Panc1 (cell line): Measurements from ENCODE around the gene C14orf132. TPM values are rescaled to one million over a fixed set of nuclear protein-coding genes. Genes with fewer than 3 reads are reported as not detected.

Source experiments
- ATAC-seq: fragments of 200-7000 bp; cut with Tn5 transposase; 2 replicates; pipeline ENCODE4 v1.9.1; 2020; ENCODE audit warnings: mild to moderate bottlenecking, moderate library complexity
- BruUV-seq: library from RNA; stranded (reverse); fragments of 400-500 nt; replicated peaks from 2 replicates; lab custom pipeline; 2021; lab: Mats Ljungman, UMichigan
- CTCF ChIA-PET: fragments of 300-600 bp; sonication (Branson Sonifier 250); formaldehyde crosslinking; loops from one replicate; lab custom pipeline; 2022; ENCODE audit warnings: antibody characterized with exemption; lab: Charles Lee
- POLR2A ChIA-PET: fragments of 300-600 bp; sonication (Branson Sonifier 250); formaldehyde crosslinking; loops from one replicate; lab custom pipeline; 2022; ENCODE audit warnings: antibody characterized with exemption; lab: Charles Lee
- DNase-seq: peaks from one replicate; pipeline ENCODE4 v3.0.0-alpha.2; 2010; ENCODE audit warnings: low read depth, low spot score
- H3K27ac ChIP-seq: 2 replicates; pipeline ENCODE4 v1.5.1; 2011; ENCODE audit warnings: mild to moderate bottlenecking, low read length, inconsistent platforms
- H3K27me3 ChIP-seq: fragments of 200-500 bp; sonication (Bioruptor generic); 2 replicates; pipeline ENCODE4 v1.6.0; 2014; ENCODE audit warnings: low read length, inconsistent platforms; ENCODE audit not compliant: control insufficient read depth, insufficient read depth
- H3K36me3 ChIP-seq: fragments of 200-500 bp; sonication (Bioruptor generic); 2 replicates; pipeline ENCODE4 v1.5.1; 2014; ENCODE audit warnings: inconsistent platforms, mild to moderate bottlenecking, low read length, moderate library complexity; ENCODE audit not compliant: control insufficient read depth, insufficient read depth
- H3K4me1 ChIP-seq: 2 replicates; pipeline ENCODE4 v1.5.1; 2011; ENCODE audit warnings: inconsistent platforms, mild to moderate bottlenecking, low read length, moderate library complexity; ENCODE audit not compliant: control insufficient read depth, insufficient read depth
- H3K4me3 ChIP-seq, 2 experiments: 2 replicates each; pipeline ENCODE4 v1.5.1; 2011 to 2012; ENCODE audit warnings: low read depth in 2 of 2, low read length in 2 of 2, mild to moderate bottlenecking in 2 of 2, inconsistent platforms in 1 of 2, moderate library complexity in 1 of 2
- H3K9me3 ChIP-seq: fragments of 200-500 bp; sonication (Bioruptor generic); 2 replicates; pipeline ENCODE4 v1.5.1; 2014; ENCODE audit warnings: low read depth, mild to moderate bottlenecking, inconsistent platforms, low read length, moderate library complexity; ENCODE audit not compliant: control insufficient read depth, insufficient read depth
- POLR2AphosphoS5 ChIP-seq: IDR thresholded peaks from 2 replicates; pipeline ENCODE4 v1.6.1; 2012; ENCODE audit warnings: mild to moderate bottlenecking, low read depth, low read length, moderate library complexity
- SIN3A ChIP-seq: IDR thresholded peaks from 2 replicates; pipeline ENCODE4 v1.6.1; 2012; ENCODE audit warnings: low read depth, mild to moderate bottlenecking, low read length, moderate library complexity, borderline replicate concordance; ENCODE audit not compliant: insufficient read depth
- TCF7L2 ChIP-seq: IDR thresholded peaks from 2 replicates; pipeline ENCODE4 v1.6.1; 2011; ENCODE audit warnings: mild to moderate bottlenecking, low read depth, low read length, inconsistent platforms
- in situ Hi-C: cut with HindIII; loops from 2 replicates; pipeline ENCODE4 v1.10.0; 2016; ENCODE audit warnings: low sequenced_read_pairs, low pct_unique_long_range_greater_than_20kb
- intact Hi-C: fragments of 100-400 bp; cut with micrococcal nuclease; formaldehyde crosslinking; loops from one replicate; pipeline ENCODE4 v1.10.0; 2022; ENCODE audit not compliant: unreplicated experiment
- total RNA-seq: library from RNA; stranded (reverse); gene quantifications from one replicate; pipeline ENCODE4 v1.2.1, GENCODE V29; 2021; ENCODE audit not compliant: unreplicated experiment
- TF ChIP-seq, protein P1 (sequence below): fragments of 450-650 bp; IDR thresholded peaks from 2 replicates; pipeline ENCODE4 v1.5.1; 2017; ENCODE audit warnings: mild to moderate bottlenecking
- TF ChIP-seq, protein P2 (sequence below), 2 experiments: IDR thresholded peaks; 2 replicates each; pipeline ENCODE4 v1.6.1; 2011 to 2012; ENCODE audit warnings: low read depth in 2 of 2, control low read depth in 1 of 2, low read length in 1 of 2, mild to moderate bottlenecking in 1 of 2, moderate library complexity in 1 of 2; ENCODE audit not compliant: insufficient read depth in 1 of 2

C14orf132 gene
- total RNA-seq, 1 experiment from 2014 or later: 23.0 TPM

DNA sequence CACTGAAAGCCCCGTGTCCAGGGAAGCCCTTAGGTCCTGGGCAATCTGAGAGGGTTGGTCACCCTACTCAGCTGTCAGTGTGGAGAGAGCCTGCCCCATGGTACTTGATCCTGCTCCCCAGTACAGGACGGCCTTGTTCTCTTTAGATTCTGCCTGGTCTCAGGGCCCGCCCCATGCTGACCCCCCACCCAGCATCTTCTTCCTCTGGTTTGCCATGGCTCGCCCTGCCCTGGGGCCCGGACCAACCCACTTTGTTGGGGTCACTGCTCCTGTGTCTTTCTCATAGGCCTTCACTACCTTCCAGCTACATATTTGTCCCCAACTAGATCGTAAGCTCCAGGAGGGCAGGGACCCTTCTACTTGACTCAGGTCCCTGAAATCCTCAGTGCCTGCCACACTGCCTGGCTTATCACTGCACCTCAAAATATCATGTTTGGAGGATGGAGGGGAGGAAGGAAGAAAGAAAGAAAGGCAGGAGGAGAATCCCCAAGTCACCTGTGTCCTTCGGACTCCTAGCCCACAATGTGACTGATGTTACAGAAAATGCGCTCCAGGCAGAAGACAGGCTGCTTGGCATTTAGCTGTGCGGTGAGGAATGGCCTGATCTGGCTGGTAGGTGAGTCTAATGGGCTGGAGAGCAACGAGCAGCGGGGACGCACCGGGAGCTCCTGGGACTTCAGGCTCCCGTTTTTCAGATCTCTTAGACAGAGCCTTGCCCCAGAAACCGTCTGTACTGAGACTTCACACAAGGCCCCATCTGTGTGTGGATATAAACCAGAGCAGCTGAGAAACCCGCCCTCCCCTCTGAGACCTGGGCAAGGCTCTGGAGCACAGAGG lies 66.1 kb downstream of the C14orf132 start:
- no peaks in the 10 kb centered on the region for H3K27me3 ChIP-seq
- ATAC-seq (no peak), DNase-seq (no peak)
- no peaks in the 10 kb centered on the region for H3K9me3 ChIP-seq
- H3K4me1 ChIP-seq: no peaks in the 10 kb centered on the region
- H3K27ac ChIP-seq: no peak overlapping the region
- BruUV-seq: no TSS peak
- CTCF ChIA-PET: no interaction called here
- POLR2A ChIA-PET: interaction anchor here (0.6 kb wide), 1 partner anchor 397 kb away, joined by 3 read pairs; no protein-coding TSS in a partner anchor
- H3K4me3 ChIP-seq: no peak overlapping the region
- H3K36me3 ChIP-seq: no peaks in the 10 kb centered on the region
- TF ChIP-seq, protein P1, sequence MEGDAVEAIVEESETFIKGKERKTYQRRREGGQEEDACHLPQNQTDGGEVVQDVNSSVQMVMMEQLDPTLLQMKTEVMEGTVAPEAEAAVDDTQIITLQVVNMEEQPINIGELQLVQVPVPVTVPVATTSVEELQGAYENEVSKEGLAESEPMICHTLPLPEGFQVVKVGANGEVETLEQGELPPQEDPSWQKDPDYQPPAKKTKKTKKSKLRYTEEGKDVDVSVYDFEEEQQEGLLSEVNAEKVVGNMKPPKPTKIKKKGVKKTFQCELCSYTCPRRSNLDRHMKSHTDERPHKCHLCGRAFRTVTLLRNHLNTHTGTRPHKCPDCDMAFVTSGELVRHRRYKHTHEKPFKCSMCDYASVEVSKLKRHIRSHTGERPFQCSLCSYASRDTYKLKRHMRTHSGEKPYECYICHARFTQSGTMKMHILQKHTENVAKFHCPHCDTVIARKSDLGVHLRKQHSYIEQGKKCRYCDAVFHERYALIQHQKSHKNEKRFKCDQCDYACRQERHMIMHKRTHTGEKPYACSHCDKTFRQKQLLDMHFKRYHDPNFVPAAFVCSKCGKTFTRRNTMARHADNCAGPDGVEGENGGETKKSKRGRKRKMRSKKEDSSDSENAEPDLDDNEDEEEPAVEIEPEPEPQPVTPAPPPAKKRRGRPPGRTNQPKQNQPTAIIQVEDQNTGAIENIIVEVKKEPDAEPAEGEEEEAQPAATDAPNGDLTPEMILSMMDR: no peak
- TF ChIP-seq SIN3A (no peak), TCF7L2 (no peak), POLR2AphosphoS5 (no peak)
- TF ChIP-seq, protein P2, sequence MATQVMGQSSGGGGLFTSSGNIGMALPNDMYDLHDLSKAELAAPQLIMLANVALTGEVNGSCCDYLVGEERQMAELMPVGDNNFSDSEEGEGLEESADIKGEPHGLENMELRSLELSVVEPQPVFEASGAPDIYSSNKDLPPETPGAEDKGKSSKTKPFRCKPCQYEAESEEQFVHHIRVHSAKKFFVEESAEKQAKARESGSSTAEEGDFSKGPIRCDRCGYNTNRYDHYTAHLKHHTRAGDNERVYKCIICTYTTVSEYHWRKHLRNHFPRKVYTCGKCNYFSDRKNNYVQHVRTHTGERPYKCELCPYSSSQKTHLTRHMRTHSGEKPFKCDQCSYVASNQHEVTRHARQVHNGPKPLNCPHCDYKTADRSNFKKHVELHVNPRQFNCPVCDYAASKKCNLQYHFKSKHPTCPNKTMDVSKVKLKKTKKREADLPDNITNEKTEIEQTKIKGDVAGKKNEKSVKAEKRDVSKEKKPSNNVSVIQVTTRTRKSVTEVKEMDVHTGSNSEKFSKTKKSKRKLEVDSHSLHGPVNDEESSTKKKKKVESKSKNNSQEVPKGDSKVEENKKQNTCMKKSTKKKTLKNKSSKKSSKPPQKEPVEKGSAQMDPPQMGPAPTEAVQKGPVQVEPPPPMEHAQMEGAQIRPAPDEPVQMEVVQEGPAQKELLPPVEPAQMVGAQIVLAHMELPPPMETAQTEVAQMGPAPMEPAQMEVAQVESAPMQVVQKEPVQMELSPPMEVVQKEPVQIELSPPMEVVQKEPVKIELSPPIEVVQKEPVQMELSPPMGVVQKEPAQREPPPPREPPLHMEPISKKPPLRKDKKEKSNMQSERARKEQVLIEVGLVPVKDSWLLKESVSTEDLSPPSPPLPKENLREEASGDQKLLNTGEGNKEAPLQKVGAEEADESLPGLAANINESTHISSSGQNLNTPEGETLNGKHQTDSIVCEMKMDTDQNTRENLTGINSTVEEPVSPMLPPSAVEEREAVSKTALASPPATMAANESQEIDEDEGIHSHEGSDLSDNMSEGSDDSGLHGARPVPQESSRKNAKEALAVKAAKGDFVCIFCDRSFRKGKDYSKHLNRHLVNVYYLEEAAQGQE (IDR thresholded peaks at IDR 0.05; ENCODE audit: insufficient read depth in 1 of 2, low read depth in 2 of 2, low read length in 1 of 2): no peak
- in situ Hi-C loops (no loop called here), intact Hi-C loops (no loop called here)

DNA sequence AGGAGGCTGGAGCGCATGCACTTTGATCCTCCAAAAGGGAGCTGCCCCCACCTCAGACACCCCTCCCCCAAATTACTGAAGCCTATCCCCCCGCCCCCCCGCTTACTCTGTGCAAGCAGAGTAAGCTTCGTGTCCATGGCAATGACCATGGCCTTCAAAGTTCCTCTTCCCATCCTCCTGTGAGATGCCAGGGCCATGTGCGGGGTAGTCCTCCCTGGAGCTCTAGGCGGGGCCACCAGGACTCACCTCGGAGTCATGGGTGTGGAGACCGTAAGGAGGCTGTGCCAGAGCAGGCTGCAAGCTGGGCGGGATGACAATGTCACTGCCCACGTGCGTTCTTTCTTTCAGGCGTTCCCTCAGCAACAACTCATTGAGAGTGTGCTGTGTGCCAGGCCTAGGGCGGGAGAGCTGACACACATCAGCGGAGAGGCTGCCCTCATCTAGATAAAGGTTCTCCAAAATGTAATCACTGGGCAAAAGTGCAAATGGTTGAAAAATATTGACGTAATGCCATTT lies 66.8 kb downstream of the C14orf132 start:
- Histone ChIP-seq H3K36me3 (no peaks in the 10 kb centered on the region), H3K9me3 (no peaks in the 10 kb centered on the region), H3K27me3 (no peaks in the 10 kb centered on the region), H3K27ac (no peak overlapping the region), H3K4me3 (no peak overlapping the region), H3K4me1 (no peaks in the 10 kb centered on the region)
- no TSS peak for BruUV-seq
- intact Hi-C loops (no loop called here), in situ Hi-C loops (no loop called here)
- TF ChIP-seq SIN3A: no peak
- TF ChIP-seq, protein P1: no peak
- no peak for TF ChIP-seq TCF7L2
- ChIA-PET CTCF (interaction anchor here (0.7 kb wide), 1 partner anchor 583 kb away, joined by 9 read pairs; no protein-coding TSS in a partner anchor), POLR2A (interaction anchor here (0.6 kb wide), 1 partner anchor 397 kb away, joined by 3 read pairs; no protein-coding TSS in a partner anchor)
- DNase-seq: no peak
- no peak for ATAC-seq
